WTC11 (cell line): Measurements from ENCODE around the gene GRIFIN. TPM values are rescaled to one million over a fixed set of nuclear protein-coding genes. Genes with fewer than 3 reads are reported as not detected.

Source experiments
- AFF4 ChIP-seq: sonication (generic); formaldehyde crosslinking; IDR thresholded peaks from 2 replicates; pipeline ENCODE4 v1.8.1; 2023; ENCODE audit warnings: mild to moderate bottlenecking, missing genetic modification reagents, borderline replicate concordance
- ARID4B ChIP-seq: sonication (generic); formaldehyde crosslinking; IDR thresholded peaks from 2 replicates; pipeline ENCODE4 v1.8.0; 2023; ENCODE audit warnings: missing genetic modification reagents, mild to moderate bottlenecking, borderline replicate concordance
- ATF1 ChIP-seq: sonication (generic); formaldehyde crosslinking; IDR thresholded peaks from 2 replicates; pipeline ENCODE4 v1.8.1; 2023; ENCODE audit warnings: mild to moderate bottlenecking, moderate library complexity, missing genetic modification reagents
- CBFB ChIP-seq: sonication (generic); formaldehyde crosslinking; IDR thresholded peaks from 2 replicates; pipeline ENCODE4 v1.8.1; 2022; ENCODE audit warnings: mild to moderate bottlenecking, low read depth, missing genetic modification reagents
- E2F1 ChIP-seq: sonication (generic); formaldehyde crosslinking; IDR thresholded peaks from 2 replicates; pipeline ENCODE4 v1.8.0; 2022; ENCODE audit warnings: mild to moderate bottlenecking, missing genetic modification reagents
- FOXP1 ChIP-seq: sonication (generic); formaldehyde crosslinking; IDR thresholded peaks from 2 replicates; pipeline ENCODE4 v1.8.0; 2022; ENCODE audit warnings: missing genetic modification reagents, mild to moderate bottlenecking, moderate library complexity, borderline replicate concordance
- GABPB1 ChIP-seq: sonication (generic); formaldehyde crosslinking; IDR thresholded peaks from 2 replicates; pipeline ENCODE4 v1.8.1; 2023; ENCODE audit warnings: mild to moderate bottlenecking, missing genetic modification reagents
- GRHL2 ChIP-seq: fragments of 250-450 bp; sonication (Bioruptor Pico); IDR thresholded peaks from 2 replicates; pipeline ENCODE4 v1.8.0; 2022; ENCODE audit warnings: mild to moderate bottlenecking, moderate library complexity; ENCODE audit not compliant: insufficient replicate concordance, severe bottlenecking
- HMGXB4 ChIP-seq: sonication (generic); formaldehyde crosslinking; IDR thresholded peaks from 2 replicates; pipeline ENCODE4 v1.8.1; 2023; ENCODE audit warnings: mild to moderate bottlenecking, moderate library complexity, missing genetic modification reagents
- IRF1 ChIP-seq: sonication (generic); formaldehyde crosslinking; IDR thresholded peaks from 2 replicates; pipeline ENCODE4 v1.8.0; 2023; ENCODE audit warnings: missing genetic modification reagents
- JAZF1 ChIP-seq: fragments of 250-450 bp; sonication (Bioruptor Pico); IDR thresholded peaks from 2 replicates; pipeline ENCODE4 v1.9.0; 2021; ENCODE audit warnings: moderate library complexity, mild to moderate bottlenecking, inconsistent platforms
- MXD4 ChIP-seq: fragments of 250-450 bp; sonication (Bioruptor Pico); IDR thresholded peaks from 2 replicates; pipeline ENCODE4 v1.8.0; 2021; ENCODE audit warnings: mild to moderate bottlenecking, moderate library complexity, borderline replicate concordance
- NR2C2 ChIP-seq: sonication (generic); formaldehyde crosslinking; IDR thresholded peaks from 2 replicates; pipeline ENCODE4 v1.8.0; 2022; ENCODE audit warnings: mild to moderate bottlenecking, missing genetic modification reagents
- NR3C1 ChIP-seq: sonication (generic); formaldehyde crosslinking; conservative IDR thresholded peaks from 2 replicates; pipeline ENCODE4 v1.8.1; 2023; ENCODE audit warnings: low read depth, mild to moderate bottlenecking, missing genetic modification reagents
- PRRX2 ChIP-seq: fragments of 250-450 bp; sonication (Bioruptor Pico); IDR thresholded peaks from 2 replicates; pipeline ENCODE4 v1.8.0; 2021; ENCODE audit warnings: mild to moderate bottlenecking
- RELA ChIP-seq: sonication (generic); formaldehyde crosslinking; IDR thresholded peaks from 2 replicates; pipeline ENCODE4 v1.8.1; 2022; ENCODE audit warnings: missing genetic modification reagents, mild to moderate bottlenecking, borderline replicate concordance
- SMAD4 ChIP-seq: sonication (generic); formaldehyde crosslinking; IDR thresholded peaks from 2 replicates; pipeline ENCODE4 v1.8.0; 2022; ENCODE audit warnings: mild to moderate bottlenecking, missing genetic modification reagents
- SP1 ChIP-seq: sonication (generic); formaldehyde crosslinking; conservative IDR thresholded peaks from 2 replicates; pipeline ENCODE4 v1.8.1; 2022; ENCODE audit warnings: missing genetic modification reagents
- TCF7 ChIP-seq: sonication (generic); formaldehyde crosslinking; IDR thresholded peaks from 2 replicates; pipeline ENCODE4 v1.8.0; 2022; ENCODE audit warnings: mild to moderate bottlenecking, low read depth, missing genetic modification reagents, moderate library complexity
- TEAD4 ChIP-seq: sonication (generic); formaldehyde crosslinking; IDR thresholded peaks from 2 replicates; pipeline ENCODE4 v1.8.0; 2022; ENCODE audit warnings: mild to moderate bottlenecking, missing genetic modification reagents
- USF2 ChIP-seq: sonication (generic); formaldehyde crosslinking; IDR thresholded peaks from 2 replicates; pipeline ENCODE4 v1.8.1; 2023; ENCODE audit warnings: mild to moderate bottlenecking, missing genetic modification reagents, moderate library complexity
- ZMAT4 ChIP-seq: fragments of 250-450 bp; sonication (Bioruptor Pico); IDR thresholded peaks from 2 replicates; pipeline ENCODE4 v1.9.0; 2021; ENCODE audit warnings: mild to moderate bottlenecking
- ZNF121 ChIP-seq: sonication (generic); formaldehyde crosslinking; IDR thresholded peaks from 2 replicates; pipeline ENCODE4 v1.8.0; 2023; ENCODE audit warnings: missing genetic modification reagents
- total RNA-seq: library from RNA; stranded (reverse); gene quantifications from 3 replicates; pipeline ENCODE4 v1.2.3, GENCODE V29; 2021

The GRIFIN gene
- total RNA-seq, 1 experiment from 2014 or later, result not detected

- TF ChIP-seq HMGXB4 (peak; percentile 37; the same call in 1 of the 2 replicates), PRRX2 (CRISPR knock-in tag) (no peak), ZNF121 (CRISPR knock-in tag) (no peak), GABPB1 (no peak), MXD4 (CRISPR knock-in tag) (no peak), ARID4B (CRISPR knock-in tag) (0 out of 2 replicates have a peak, but pooled peaks have one; percentile 42), NR3C1 (CRISPR knock-in tag) (0 out of 2 replicates have a peak, but pooled peaks have one; percentile 77), USF2 (CRISPR knock-in tag) (peak; percentile 79), RELA (no peak), JAZF1 (CRISPR knock-in tag) (no peak), TEAD4 (no peak), FOXP1 (CRISPR knock-in tag) (no peak; the same call in none of the 2 replicates), SMAD4 (no peak), IRF1 (no peak), AFF4 (CRISPR knock-in tag) (no peak), ZMAT4 (CRISPR knock-in tag) (no peak), E2F1 (CRISPR knock-in tag) (no peak), TCF7 (CRISPR knock-in tag) (no peak), NR2C2 (CRISPR knock-in tag) (no peak), CBFB (CRISPR knock-in tag) (no peak), SP1 (CRISPR knock-in tag) (peak; percentile 94), ATF1 (CRISPR knock-in tag) (no peak), GRHL2 (CRISPR knock-in tag) (no peak)
Observed at GRCh38 chr7:2519119-2519930, 43.1 kb upstream of the GRIFIN start, which contains the start of gene LFNG (continued).
